Neural crest cell (in vitro differentiated cells): Measurements from ENCODE around the gene PATE2. TPM values are rescaled to one million over a fixed set of nuclear protein-coding genes. Genes with fewer than 3 reads are reported as not detected.

Source experiments
- DNase-seq: peaks from one replicate; pipeline ENCODE4 v3.0.0; 2021; ENCODE audit warnings: low read depth, mixed read lengths, low spot score
- H3K27ac Mint-ChIP-seq: one replicate; pipeline ENCODE4 v1.8.0; 2021; ENCODE audit warnings: mild to moderate bottlenecking, mixed read lengths; ENCODE audit not compliant: unreplicated experiment
- H3K27me3 Mint-ChIP-seq: 2 replicates; pipeline ENCODE4 v1.8.0; 2021; ENCODE audit warnings: low read depth, mild to moderate bottlenecking, mixed read lengths
- H3K36me3 Mint-ChIP-seq: 2 replicates; pipeline ENCODE4 v1.8.0; 2021; ENCODE audit warnings: low read depth, mild to moderate bottlenecking, mixed read lengths
- H3K4me1 Mint-ChIP-seq: 2 replicates; pipeline ENCODE4 v1.8.0; 2021; ENCODE audit warnings: mixed read lengths
- H3K4me3 Mint-ChIP-seq: one replicate; pipeline ENCODE4 v1.8.0; 2021; ENCODE audit warnings: mild to moderate bottlenecking, mixed read lengths
- H3K9me3 Mint-ChIP-seq: 2 replicates; pipeline ENCODE4 v1.8.0; 2021; ENCODE audit warnings: mixed read lengths
- total RNA-seq: library from RNA; stranded (reverse); gene quantifications from 2 replicates; pipeline ENCODE4 v1.2.1, GENCODE V29; 2021
- TF ChIP-seq, protein P1 (sequence below): fragments of 200-600 bp; sonication (generic); conservative IDR thresholded peaks from 2 replicates; pipeline ENCODE4 v1.5.0; 2021; ENCODE audit warnings: antibody characterized with exemption, mild to moderate bottlenecking

The PATE2 gene
- total RNA-seq, 1 donor from 2014 or later, result 0.70 TPM

DNA sequence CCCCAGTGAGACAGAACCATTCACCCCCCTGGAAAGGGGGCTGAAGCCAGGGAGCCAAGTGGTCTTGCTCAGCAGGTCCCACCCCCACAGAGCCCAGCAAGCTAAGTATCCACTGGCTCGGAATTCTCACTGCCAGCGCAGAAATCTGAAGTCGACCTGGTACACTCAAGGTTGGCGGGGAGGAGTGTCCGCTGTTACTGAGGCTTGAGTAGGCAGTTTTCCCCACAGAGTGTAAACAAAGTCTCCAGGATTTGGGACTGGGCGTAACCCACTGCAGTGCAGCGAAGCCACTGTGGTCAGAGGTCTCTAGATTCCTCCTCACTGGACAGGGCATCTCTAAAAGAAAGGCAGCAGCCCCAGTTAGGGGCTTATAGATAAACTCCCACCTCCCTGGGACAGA lies 22.6 kb downstream of the PATE2 start:
- TF ChIP-seq, protein P1, sequence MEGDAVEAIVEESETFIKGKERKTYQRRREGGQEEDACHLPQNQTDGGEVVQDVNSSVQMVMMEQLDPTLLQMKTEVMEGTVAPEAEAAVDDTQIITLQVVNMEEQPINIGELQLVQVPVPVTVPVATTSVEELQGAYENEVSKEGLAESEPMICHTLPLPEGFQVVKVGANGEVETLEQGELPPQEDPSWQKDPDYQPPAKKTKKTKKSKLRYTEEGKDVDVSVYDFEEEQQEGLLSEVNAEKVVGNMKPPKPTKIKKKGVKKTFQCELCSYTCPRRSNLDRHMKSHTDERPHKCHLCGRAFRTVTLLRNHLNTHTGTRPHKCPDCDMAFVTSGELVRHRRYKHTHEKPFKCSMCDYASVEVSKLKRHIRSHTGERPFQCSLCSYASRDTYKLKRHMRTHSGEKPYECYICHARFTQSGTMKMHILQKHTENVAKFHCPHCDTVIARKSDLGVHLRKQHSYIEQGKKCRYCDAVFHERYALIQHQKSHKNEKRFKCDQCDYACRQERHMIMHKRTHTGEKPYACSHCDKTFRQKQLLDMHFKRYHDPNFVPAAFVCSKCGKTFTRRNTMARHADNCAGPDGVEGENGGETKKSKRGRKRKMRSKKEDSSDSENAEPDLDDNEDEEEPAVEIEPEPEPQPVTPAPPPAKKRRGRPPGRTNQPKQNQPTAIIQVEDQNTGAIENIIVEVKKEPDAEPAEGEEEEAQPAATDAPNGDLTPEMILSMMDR, result no peak
- DNase-seq, result no peak
- H3K4me1 Mint-ChIP-seq, result no peaks in the 10 kb centered on the region
- H3K9me3 Mint-ChIP-seq, result peaks cover 20% of the 10 kb centered on the region
- H3K27me3 Mint-ChIP-seq, result peaks cover 15% of the 10 kb centered on the region
- H3K36me3 Mint-ChIP-seq, result peaks cover 12% of the 10 kb centered on the region
- H3K4me3 Mint-ChIP-seq, result no peak overlapping the region
- no peak overlapping the region for H3K27ac Mint-ChIP-seq

GRCh38 chr11:125750629-125751028 lies 28.0 kb downstream of the PATE2 start:
- Mint-ChIP-seq H3K9me3 (no peaks in the 10 kb centered on the region), H3K36me3 (no peaks in the 10 kb centered on the region), H3K27me3 (peaks cover 13% of the 10 kb centered on the region), H3K4me1 (no peaks in the 10 kb centered on the region), H3K4me3 (no peak overlapping the region), H3K27ac (no peak overlapping the region)
- no peak for DNase-seq
- TF ChIP-seq, protein P1, result no peak

DNA sequence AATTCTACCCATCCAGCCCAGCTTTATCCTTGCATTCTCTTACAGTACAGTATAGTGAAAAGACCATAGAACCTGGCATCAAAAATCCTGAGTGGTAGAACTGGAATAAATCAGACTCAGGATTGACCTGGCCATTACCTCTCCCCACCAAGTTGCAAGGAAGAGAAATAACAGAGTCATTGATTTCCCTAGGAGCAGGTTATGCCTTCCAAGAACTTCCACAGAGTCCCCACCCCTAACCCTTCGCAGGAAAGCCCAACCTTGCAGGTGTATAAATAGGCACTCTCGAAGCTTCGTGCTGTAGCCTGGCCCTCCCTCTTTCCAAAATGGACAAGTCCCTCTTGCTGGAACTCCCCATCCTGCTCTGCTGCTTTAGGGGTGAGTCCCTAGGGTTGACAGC lies 32.6 kb downstream of the PATE2 start, which contains the start of gene PATE1:
TSS of gene PATE1 (plus strand) at position 301 of the 400 bp plus-strand sequence. CDS start at position 327, 26 bp downstream.
- peaks cover 6% of the 10 kb centered on the region for H3K4me1 Mint-ChIP-seq
- TF ChIP-seq, protein P1, result no peak
- no peak for DNase-seq
- peaks cover 10% of the 10 kb centered on the region for H3K27me3 Mint-ChIP-seq
- no peak within 1 kb of the TSS for H3K4me3 Mint-ChIP-seq
- H3K36me3 Mint-ChIP-seq, result no peaks in the 10 kb centered on the region
- no peak within 1 kb of the TSS for H3K27ac Mint-ChIP-seq
- H3K9me3 Mint-ChIP-seq, result no peaks in the 10 kb centered on the region

DNA sequence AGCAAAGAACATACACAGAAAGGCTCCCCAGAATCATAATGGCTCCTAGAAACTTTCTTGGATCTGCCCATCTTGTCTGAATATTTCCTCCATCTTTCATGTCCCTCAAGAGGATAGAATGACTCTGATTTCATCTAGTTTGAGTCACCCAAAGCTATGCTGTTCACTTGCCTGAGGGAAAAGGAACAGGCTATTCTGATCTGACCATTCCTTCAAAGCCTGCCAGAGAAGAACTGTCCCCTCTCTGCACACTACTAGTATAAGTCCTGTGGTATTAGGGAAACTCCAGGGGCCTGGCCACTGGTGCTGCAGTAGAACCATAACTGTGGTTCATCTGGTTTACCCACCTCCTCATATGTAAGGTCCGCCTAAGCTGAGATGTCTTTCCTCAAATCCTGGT lies 34.9 kb downstream of the PATE2 start:
- no peak overlapping the region for H3K27ac Mint-ChIP-seq
- peaks cover 1% of the 10 kb centered on the region for H3K27me3 Mint-ChIP-seq
- no peaks in the 10 kb centered on the region for H3K9me3 Mint-ChIP-seq
- H3K4me3 Mint-ChIP-seq, result no peak overlapping the region
- peaks cover 19% of the 10 kb centered on the region for H3K4me1 Mint-ChIP-seq
- TF ChIP-seq, protein P1, result no peak
- H3K36me3 Mint-ChIP-seq, result no peaks in the 10 kb centered on the region
- DNase-seq, result no peak

- Mint-ChIP-seq H3K36me3 (peaks cover 3% of the 10 kb centered on the region), H3K27me3 (no peaks in the 10 kb centered on the region), H3K27ac (peak overlapping the region; percentile 22), H3K4me1 (peaks cover 19% of the 10 kb centered on the region), H3K4me3 (no peak overlapping the region), H3K9me3 (peaks cover 4% of the 10 kb centered on the region)
- TF ChIP-seq, protein P1, result no peak
- no peak for DNase-seq
Observed at GRCh38 chr11:125740617-125741016, 38.0 kb downstream of the PATE2 start.

DNA sequence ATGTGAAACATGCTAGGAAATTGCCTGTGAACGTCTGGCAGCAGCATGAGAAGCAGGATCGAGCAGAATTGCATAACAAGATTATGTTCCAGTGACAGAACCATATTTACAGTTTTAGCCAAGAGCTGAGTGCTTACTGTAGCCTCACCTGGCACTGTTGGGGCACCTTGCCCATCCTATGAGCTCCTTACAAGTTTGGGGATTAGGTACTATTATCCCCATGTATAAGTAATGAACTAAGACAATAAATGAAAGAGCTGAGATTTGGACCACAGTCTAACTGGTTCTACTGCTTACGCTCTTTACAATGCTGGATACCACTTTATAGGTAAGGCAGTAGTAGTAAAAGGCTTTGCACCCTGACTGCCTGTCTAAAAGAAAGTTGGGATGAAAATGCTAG lies 49.7 kb downstream of the PATE2 start:
- Mint-ChIP-seq H3K9me3 (peaks cover 2% of the 10 kb centered on the region), H3K4me1 (peaks cover 4% of the 10 kb centered on the region), H3K36me3 (no peaks in the 10 kb centered on the region), H3K4me3 (no peak overlapping the region), H3K27ac (no peak overlapping the region), H3K27me3 (no peaks in the 10 kb centered on the region)
- no peak for DNase-seq
- TF ChIP-seq, protein P1, result no peak
